C4-2B (cell line): ENCODE measurements around the gene CD81.

Experiments used
- H3K27ac ChIP-seq: fragments of 450-650 bp; 2 replicates; pipeline ENCODE4 v1.5.1; 2017
- ZFX ChIP-seq: fragments of 450-650 bp; IDR thresholded peaks from 2 replicates; pipeline ENCODE4 v1.6.1; 2017
- TF ChIP-seq, protein P1 (sequence below): fragments of 450-650 bp; conservative IDR thresholded peaks from 2 replicates; pipeline ENCODE4 v1.5.1; 2017; ENCODE audit warnings: mild to moderate bottlenecking

Gene CD81

GRCh38 chr11:2380807-2381350 lies 3.8 kb downstream of the CD81 start:
- H3K27ac ChIP-seq = no peak overlapping the region
- TF ChIP-seq, protein P1, sequence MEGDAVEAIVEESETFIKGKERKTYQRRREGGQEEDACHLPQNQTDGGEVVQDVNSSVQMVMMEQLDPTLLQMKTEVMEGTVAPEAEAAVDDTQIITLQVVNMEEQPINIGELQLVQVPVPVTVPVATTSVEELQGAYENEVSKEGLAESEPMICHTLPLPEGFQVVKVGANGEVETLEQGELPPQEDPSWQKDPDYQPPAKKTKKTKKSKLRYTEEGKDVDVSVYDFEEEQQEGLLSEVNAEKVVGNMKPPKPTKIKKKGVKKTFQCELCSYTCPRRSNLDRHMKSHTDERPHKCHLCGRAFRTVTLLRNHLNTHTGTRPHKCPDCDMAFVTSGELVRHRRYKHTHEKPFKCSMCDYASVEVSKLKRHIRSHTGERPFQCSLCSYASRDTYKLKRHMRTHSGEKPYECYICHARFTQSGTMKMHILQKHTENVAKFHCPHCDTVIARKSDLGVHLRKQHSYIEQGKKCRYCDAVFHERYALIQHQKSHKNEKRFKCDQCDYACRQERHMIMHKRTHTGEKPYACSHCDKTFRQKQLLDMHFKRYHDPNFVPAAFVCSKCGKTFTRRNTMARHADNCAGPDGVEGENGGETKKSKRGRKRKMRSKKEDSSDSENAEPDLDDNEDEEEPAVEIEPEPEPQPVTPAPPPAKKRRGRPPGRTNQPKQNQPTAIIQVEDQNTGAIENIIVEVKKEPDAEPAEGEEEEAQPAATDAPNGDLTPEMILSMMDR = no peak
- no peak for TF ChIP-seq ZFX

DNA sequence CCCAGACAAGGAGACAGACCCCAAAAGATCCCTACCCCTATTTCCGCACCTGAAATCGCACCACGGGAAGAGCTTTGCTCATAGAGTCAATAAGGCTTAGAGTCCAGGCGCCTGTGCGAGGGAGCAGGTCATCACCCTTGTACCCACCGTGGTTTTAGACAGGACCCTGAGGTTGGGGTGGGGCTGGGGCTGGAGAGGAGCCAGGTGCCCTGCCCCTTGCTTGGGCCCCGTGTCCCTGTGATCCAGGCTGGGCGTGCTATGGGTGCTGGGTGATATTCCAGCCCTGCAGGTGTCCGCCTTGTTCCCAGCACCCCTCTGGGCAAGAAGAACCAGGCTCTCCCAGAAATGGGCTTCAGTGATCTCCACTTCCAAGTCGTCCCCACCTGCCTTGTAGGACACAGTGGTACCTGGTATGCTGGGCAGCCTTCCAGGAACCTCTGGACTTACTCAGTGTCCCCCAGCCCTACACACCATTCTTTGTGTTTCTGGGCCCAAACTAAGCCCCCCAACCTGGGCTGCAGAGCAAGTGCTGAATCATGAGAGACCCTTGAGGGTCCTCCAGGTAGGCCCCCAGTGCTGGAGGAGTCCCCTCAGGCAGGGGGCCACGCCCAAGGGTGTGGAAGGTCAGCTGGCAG lies 4.5 kb downstream of the CD81 start:
- no peak overlapping the region for H3K27ac ChIP-seq
- no peak for TF ChIP-seq ZFX

- H3K27ac ChIP-seq = no peak overlapping the region
- TF ChIP-seq, protein P1 = no peak
- no peak for TF ChIP-seq ZFX
Observed at GRCh38 chr11:2382129-2382517, 5.0 kb downstream of the CD81 start.

DNA sequence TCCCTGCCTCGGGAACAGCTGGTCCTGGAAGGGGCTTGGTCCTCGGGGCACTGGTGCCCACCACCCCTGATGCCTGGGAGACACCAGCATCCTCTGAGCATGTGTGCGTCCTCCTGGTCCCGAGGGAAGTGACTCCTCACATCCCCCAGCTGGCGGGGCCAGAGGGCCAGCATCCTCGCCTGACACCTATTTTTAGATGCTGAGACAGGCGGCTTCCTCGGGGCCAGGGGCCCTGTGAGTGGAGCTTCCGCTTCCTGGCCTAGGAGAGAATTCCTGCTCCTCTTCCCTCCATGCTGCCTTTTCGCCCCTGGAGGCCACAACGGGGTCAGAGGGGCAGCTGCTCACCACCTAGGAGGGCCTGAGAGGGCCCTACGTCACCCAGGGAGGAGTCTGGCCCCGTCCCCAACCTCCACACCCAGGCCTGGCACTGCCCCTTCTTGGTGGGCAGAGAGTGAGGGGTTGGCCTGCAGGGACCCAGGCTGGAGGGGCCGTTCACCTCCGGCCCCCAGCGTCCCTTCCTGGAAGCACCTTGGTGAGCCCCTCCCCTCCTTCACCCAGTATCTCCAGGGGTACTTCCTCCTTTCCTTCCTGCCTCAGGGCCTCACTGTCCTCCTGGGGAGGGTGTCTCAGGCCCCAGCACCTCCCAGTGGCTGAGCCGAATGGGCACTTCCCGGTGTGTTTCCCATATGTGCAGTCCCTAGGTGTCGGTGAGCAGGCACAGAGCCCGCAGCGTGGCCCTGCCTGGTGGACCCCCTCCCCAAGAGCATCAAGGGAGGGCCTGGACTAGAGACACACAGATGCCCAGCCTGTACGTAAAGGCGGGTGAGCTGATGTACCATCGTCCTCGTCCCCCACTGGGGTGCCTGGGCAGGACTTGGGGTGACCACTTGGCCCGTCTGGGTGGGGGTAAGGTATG lies 6.1 kb downstream of the CD81 start:
- no peak overlapping the region for H3K27ac ChIP-seq
- no peak for TF ChIP-seq ZFX
- TF ChIP-seq, protein P1 = no peak

- H3K27ac ChIP-seq = no peak overlapping the region
- TF ChIP-seq, protein P1 = no peak
- no peak for TF ChIP-seq ZFX
Observed at GRCh38 chr11:2383852-2384804, 7.0 kb downstream of the CD81 start.

GRCh38 chr11:2385156-2386151 lies 8.3 kb downstream of the CD81 start:
- TF ChIP-seq, protein P1 = no peak
- no peak overlapping the region for H3K27ac ChIP-seq
